IMR-90 (cell line): Measurements from ENCODE around the gene DLG5. TPM values are rescaled to one million over a fixed set of nuclear protein-coding genes. Genes with fewer than 3 reads are reported as not detected.

Experiments used
- ATAC-seq: fragments of 200-7000 bp; cut with Tn5 transposase; 2 replicates; pipeline ENCODE4 v1.9.1; 2020; ENCODE audit warnings: low read depth, mild to moderate bottlenecking, moderate library complexity
- BruUV-seq: library from RNA; stranded (reverse); fragments of 400-500 nt; replicated peaks from 2 replicates; lab custom pipeline; 2021; lab: Mats Ljungman, UMichigan
- CTCF ChIA-PET: fragments of 300-600 bp; formaldehyde crosslinking; extraction: SDS; loops from one replicate; lab custom pipeline; 2021; ENCODE audit warnings: antibody characterized with exemption; lab: Yijun Ruan, JAX
- POLR2A ChIA-PET: fragments of 300-600 bp; sonication (Branson Sonifier 250); formaldehyde crosslinking; loops from one replicate; lab custom pipeline; 2022; ENCODE audit warnings: antibody characterized with exemption; ENCODE audit not compliant: unreplicated experiment; lab: Charles Lee
- DNase-seq: peaks from one replicate; pipeline ENCODE4 v3.0.0; 2013
- H2AFZ ChIP-seq: replicated peaks from 2 replicates; pipeline ENCODE3; 2013; ENCODE audit warnings: low read length, mild to moderate bottlenecking; ENCODE audit not compliant: poor library complexity
- H2AK5ac ChIP-seq: 2 replicates; pipeline ENCODE4 v1.6.1; 2013; ENCODE audit warnings: low read depth, low read length, inconsistent platforms
- H2AK9ac ChIP-seq: replicated peaks from 2 replicates; pipeline ENCODE3; 2013; ENCODE audit warnings: mild to moderate bottlenecking, low read depth, low read length, moderate library complexity; ENCODE audit not compliant: poor library complexity
- H2BK120ac ChIP-seq: 2 replicates; pipeline ENCODE4 v1.6.1; 2013; ENCODE audit warnings: low read depth, low read length, inconsistent platforms
- H2BK15ac ChIP-seq: 3 replicates; pipeline ENCODE4 v1.6.1; 2013; ENCODE audit warnings: low read depth, low read length, inconsistent platforms
- H2BK20ac ChIP-seq: 2 replicates; pipeline ENCODE4 v1.6.1; 2013; ENCODE audit warnings: low read depth, mild to moderate bottlenecking, inconsistent platforms, low read length, moderate library complexity
- H2BK5ac ChIP-seq: 2 replicates; pipeline ENCODE4 v1.6.1; 2013; ENCODE audit warnings: mild to moderate bottlenecking, low read depth, low read length, inconsistent platforms; ENCODE audit not compliant: poor library complexity, severe bottlenecking
- H3K14ac ChIP-seq: replicated peaks from 2 replicates; pipeline ENCODE4 v1.6.1; 2013; ENCODE audit warnings: low read depth, low read length, inconsistent platforms
- H3K18ac ChIP-seq: 2 replicates; pipeline ENCODE4 v1.6.1; 2013; ENCODE audit warnings: low read depth, low read length, control low read depth
- H3K23ac ChIP-seq: 2 replicates; pipeline ENCODE4 v1.6.1; 2013; ENCODE audit warnings: low read depth, low read length, inconsistent platforms
- H3K27ac ChIP-seq: 2 replicates; pipeline ENCODE4 v1.5.1; 2013; ENCODE audit warnings: mild to moderate bottlenecking, control low read depth, low read length; ENCODE audit not compliant: insufficient read depth
- H3K27me3 ChIP-seq: 2 replicates; pipeline ENCODE4 v1.6.1; 2013; ENCODE audit warnings: low read length; ENCODE audit not compliant: control insufficient read depth, insufficient read depth
- H3K36me3 ChIP-seq: 2 replicates; pipeline ENCODE4 v1.6.1; 2013; ENCODE audit warnings: low read length, mixed read lengths; ENCODE audit not compliant: control insufficient read depth, insufficient read depth
- H3K4ac ChIP-seq: 2 replicates; pipeline ENCODE4 v1.6.1; 2013; ENCODE audit warnings: low read depth, low read length, inconsistent platforms
- H3K4me1 ChIP-seq: 2 replicates; pipeline ENCODE4 v1.6.1; 2013; ENCODE audit warnings: low read length, mixed read lengths; ENCODE audit not compliant: control insufficient read depth, insufficient read depth
- H3K4me2 ChIP-seq: 2 replicates; pipeline ENCODE4 v1.6.1; 2013; ENCODE audit warnings: low read depth, mild to moderate bottlenecking, control low read depth, low read length, moderate library complexity
- H3K4me3 ChIP-seq: 2 replicates; pipeline ENCODE4 v1.5.1; 2013; ENCODE audit warnings: low read depth, mild to moderate bottlenecking, control low read depth, low read length, moderate library complexity; ENCODE audit not compliant: insufficient read depth
- H3K56ac ChIP-seq: 2 replicates; pipeline ENCODE4 v1.6.1; 2013; ENCODE audit warnings: low read length, inconsistent platforms; ENCODE audit not compliant: insufficient read depth; ENCODE audit errors: extremely low read depth
- H3K79me1 ChIP-seq, 2 experiments: 2 replicates each; pipeline ENCODE4 v1.6.1; 2013; ENCODE audit warnings: low read length in 2 of 2, inconsistent platforms in 1 of 2, low read depth in 1 of 2
- H3K9ac ChIP-seq: 2 replicates; pipeline ENCODE4 v1.6.1; 2013; ENCODE audit warnings: low read depth, low read length, control low read depth
- H3K9me1 ChIP-seq: 2 replicates; pipeline ENCODE4 v1.6.1; 2013; ENCODE audit warnings: low read length, inconsistent platforms; ENCODE audit not compliant: insufficient read depth
- H3K9me3 ChIP-seq: 2 replicates; pipeline ENCODE4 v1.6.1; 2013; ENCODE audit warnings: low read length; ENCODE audit not compliant: control insufficient read depth, insufficient read depth
- H4K20me1 ChIP-seq: 2 replicates; pipeline ENCODE4 v1.6.1; 2013; ENCODE audit warnings: low read length, inconsistent platforms; ENCODE audit not compliant: insufficient read depth
- H4K5ac ChIP-seq: 2 replicates; pipeline ENCODE4 v1.6.1; 2013; ENCODE audit warnings: mild to moderate bottlenecking, low read depth, low read length, control low read depth
- H4K8ac ChIP-seq, 2 experiments: 2 replicates each; pipeline ENCODE4 v1.6.1; 2013; ENCODE audit warnings: low read depth in 2 of 2, low read length in 2 of 2, control low read depth in 1 of 2, inconsistent platforms in 1 of 2
- H4K91ac ChIP-seq: 2 replicates; pipeline ENCODE4 v1.6.1; 2013; ENCODE audit warnings: low read depth, low read length, inconsistent platforms; ENCODE audit not compliant: insufficient read depth
- NFE2L2 ChIP-seq: fragments of 150-350 bp; IDR thresholded peaks from 2 replicates; pipeline ENCODE4 v1.6.1; 2016; ENCODE audit warnings: low read depth, mild to moderate bottlenecking, low read length
- RCOR1 ChIP-seq: IDR thresholded peaks from 2 replicates; pipeline ENCODE4 v1.6.1; 2012; ENCODE audit warnings: mild to moderate bottlenecking, low read length, improper control_type of control experiment; ENCODE audit not compliant: insufficient replicate concordance
- whole genome bisulfite sequencing, 2 experiments: methylation state at CpG; one replicate each; pipeline versions ENCODE4 v1.1.5 to v1.1.7; 2013; ENCODE audit warnings: missing lambda C conversion rate in 2 of 2; ENCODE audit not compliant: insufficient read length in 1 of 2; ENCODE audit errors: extremely low coverage in 2 of 2; 5-methylcytosine and 5-hydroxymethylcytosine counted together
- dilution Hi-C: fragments of 300-500 bp; cut with HindIII; formaldehyde crosslinking; loops from one replicate; pipeline ENCODE4 v1.14.3; 2018; ENCODE audit warnings: low sequenced_read_pairs; ENCODE audit not compliant: unreplicated experiment
- in situ Hi-C: fragments of 300-500 bp; cut with MboI; formaldehyde crosslinking; loops from 3 replicates; pipeline ENCODE4 v1.14.3; 2019; ENCODE audit warnings: low sequenced_read_pairs, inconsistent platforms, mixed read lengths
- intact Hi-C: fragments of 100-400 bp; cut with micrococcal nuclease; formaldehyde crosslinking; loops from 2 replicates; pipeline ENCODE4 v1.10.0; 2022
- polyA plus RNA-seq, 3 experiments: library from polyadenylated mRNA; depleted of rRNA; stranded (reverse); fragments of >200 nt; gene quantifications; 2 replicates each; pipeline ENCODE4 v1.2.3, GENCODE V29; 2012; ENCODE audit warnings: low replicate concordance in 1 of 3
- total RNA-seq: library from RNA; depleted of rRNA; stranded (reverse); fragments of >200 nt; gene quantifications from 2 replicates; pipeline ENCODE4 v1.2.3, GENCODE V29; 2012

The DLG5 gene
- total and polyA plus RNA-seq, 2 of the 4 experiments (the other 2 are of a cell fraction): 12.7 to 28.7 TPM

DNA sequence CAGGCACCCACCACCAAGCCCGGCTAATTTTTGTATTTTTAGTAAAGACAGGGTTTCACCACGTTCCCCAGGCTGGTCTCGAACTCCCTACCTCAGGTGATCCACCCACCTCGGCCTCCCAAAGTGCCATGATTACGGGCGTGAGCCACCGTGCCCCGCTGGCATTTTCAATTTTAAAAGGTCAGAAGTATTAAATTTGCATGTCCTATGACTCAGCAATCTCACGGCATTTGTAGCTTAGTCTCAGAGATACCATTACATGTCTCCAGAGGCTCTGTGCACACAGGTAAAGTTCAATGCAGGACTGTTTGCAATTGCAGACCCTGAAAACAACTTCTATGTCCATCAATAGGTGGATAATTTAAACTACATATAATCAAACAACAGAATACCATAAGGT is 99.2 kb downstream of the DLG5 start:
- Histone ChIP-seq H3K4ac (no peak overlapping the region), H2AK9ac (no peak overlapping the region), H3K9me1 (0 out of 2 replicates have a peak, but pooled peaks cover 4% of the 10 kb centered on the region), H4K5ac (no peak overlapping the region), H3K4me3 (no peak overlapping the region), H4K8ac (no peak overlapping the region), H4K91ac (no peak overlapping the region), H4K20me1 (0 out of 2 replicates have a peak, but pooled peaks cover 4% of the 10 kb centered on the region), H2BK15ac (no peak overlapping the region), H3K14ac (no peak overlapping the region), H3K56ac (no peak overlapping the region), H3K4me2 (no peak overlapping the region), H3K23ac (no peak overlapping the region), H2BK20ac (no peak overlapping the region), H2BK5ac (no peak overlapping the region), H3K79me1 (peaks cover 9 to 18% of the 10 kb centered on the region in 2 experiments), H2AFZ (no peak overlapping the region), H3K27me3 (no peaks in the 10 kb centered on the region), H3K36me3 (peaks cover 46% of the 10 kb centered on the region), H2AK5ac (no peak overlapping the region), H3K9me3 (no peaks in the 10 kb centered on the region), H2BK120ac (no peak overlapping the region), H3K9ac (no peak overlapping the region), H3K18ac (no peak overlapping the region), H3K27ac (no peak overlapping the region), H3K4me1 (no peaks in the 10 kb centered on the region)
- ATAC-seq: no peak
- in situ Hi-C loops (no loop called here), dilution Hi-C loops (no loop called here), intact Hi-C loops (no loop called here)
- TF ChIP-seq RCOR1: no peak
- TF ChIP-seq NFE2L2: peak; percentile 70
- ChIA-PET POLR2A (no interaction called here), CTCF (no interaction called here)
- no TSS peak for BruUV-seq
- 96% methylated on average over 7 of the region's 9 CpGs; no CpG with 5 or more reads in 1 of the 2 experiments for WGBS, 2 experiments
- DNase-seq: peak; percentile 7
